ENCODE measurements around the gene RAET1E.
"Not testable (repeated sequence)": the region's sequence is repeated elsewhere in the genome, so short reads cannot be mapped to it uniquely, and the experiment has no call there.

The RAET1E gene

DNA sequence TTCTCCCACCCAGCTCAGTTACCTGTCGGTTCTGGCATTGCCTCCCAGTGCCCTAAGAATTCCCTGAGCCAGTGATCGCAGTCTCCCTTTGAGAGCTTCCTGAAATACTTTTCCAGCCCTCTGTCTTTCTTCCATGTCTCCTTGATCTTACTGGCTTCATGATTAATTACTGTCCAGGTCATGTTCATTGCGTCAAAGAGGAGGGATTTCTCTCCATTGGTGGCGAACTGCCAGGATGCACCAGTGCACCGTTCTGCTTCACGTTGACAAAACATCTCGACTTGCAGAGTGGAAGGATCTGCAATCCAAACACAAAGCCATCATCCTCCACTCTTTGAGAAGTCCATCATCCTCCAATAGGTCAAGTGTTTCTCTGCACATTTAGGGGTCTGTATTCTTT, 8.6 kb downstream of the RAET1E start:
- no peak for DNase-seq (ENCODE audit: low read depth in 2 of 2)

DNA sequence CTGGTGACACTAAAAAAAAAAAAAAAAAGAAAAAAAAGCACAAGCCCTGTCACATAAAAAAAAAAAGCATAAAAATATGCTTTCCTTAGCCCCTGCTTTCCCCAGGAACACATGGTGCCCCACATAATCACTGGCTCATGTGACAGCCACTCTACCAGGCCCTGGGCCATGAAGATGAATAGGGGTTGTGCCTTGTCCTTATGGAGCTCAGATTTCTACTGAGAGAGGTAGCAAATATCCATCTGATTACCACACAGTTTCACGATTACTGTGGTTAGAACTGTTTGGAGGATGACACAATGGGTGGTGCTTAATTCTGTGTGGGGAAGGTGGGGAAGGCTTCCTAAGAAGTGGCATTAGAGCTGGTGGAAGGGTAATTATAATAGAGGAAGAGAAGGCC, 9.3 kb downstream of the RAET1E start:
- DNase-seq (ENCODE audit: low read depth in 2 of 2): no peak

- DNase-seq (ENCODE audit: low read depth in 2 of 2): no peak
These were observed 9.8 kb downstream of the RAET1E start for GRCh38 chr6:149888093-149888492.

DNA sequence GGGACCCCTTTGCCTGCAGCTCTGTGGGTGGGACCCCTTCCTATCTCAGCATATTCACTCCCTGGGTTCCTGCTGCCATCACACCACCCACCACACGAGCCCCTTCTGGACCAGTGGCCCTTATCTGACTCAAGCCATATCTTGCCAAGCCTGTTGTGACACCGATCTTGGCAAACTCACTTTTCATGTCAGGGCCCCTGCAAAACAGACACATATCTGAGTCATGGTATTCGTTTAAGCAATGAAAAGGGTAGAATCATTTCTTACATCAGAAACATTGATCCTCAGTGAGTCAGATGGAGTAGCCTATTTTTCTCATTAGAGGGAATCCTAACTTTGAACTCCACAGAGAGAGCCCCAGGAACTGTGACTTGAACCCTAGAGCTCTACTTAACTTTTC, 10.6 kb downstream of the RAET1E start:
- DNase-seq (ENCODE audit: low read depth in 2 of 2): no peak

DNA sequence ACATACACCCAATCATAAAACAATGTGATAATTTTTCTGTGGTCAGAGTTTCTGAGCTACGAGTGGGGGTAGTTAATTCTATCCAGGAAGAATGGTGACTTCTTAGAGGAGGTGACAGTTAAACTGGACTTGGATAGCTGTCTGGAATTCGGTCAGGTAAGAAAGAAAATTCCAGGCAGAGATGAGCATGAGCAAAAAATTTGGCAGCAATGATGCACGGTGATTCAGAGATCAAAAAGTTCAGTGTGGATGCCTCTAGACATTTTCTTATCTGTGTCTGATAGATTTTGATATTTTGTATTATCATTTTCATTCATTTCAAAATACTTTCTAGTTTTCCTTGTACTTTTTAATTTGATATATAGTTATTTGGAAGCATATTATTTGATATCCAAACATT, 12.0 kb downstream of the RAET1E start:
- DNase-seq (ENCODE audit: low read depth in 2 of 2): no peak

DNA sequence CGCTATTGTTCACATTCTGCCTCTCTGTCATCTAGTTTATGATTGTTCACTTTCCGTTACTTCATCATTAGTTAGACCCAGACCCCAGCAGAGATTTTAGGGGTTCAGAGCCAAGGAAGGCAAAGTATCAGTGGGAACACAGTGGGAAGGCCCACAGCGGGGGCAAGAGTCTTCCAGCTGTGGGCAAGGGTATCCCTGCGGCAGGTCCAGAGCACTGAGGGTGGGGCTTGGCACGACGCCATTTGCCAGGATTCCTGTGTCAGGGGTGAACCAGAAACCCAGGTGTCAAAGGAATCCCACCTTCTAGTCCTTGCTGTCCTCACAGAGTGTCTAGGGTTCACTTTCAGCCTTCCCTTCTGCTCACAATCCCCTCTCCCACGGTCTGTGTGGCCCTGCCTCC, 13.3 kb downstream of the RAET1E start:
- no peak for DNase-seq (ENCODE audit: low read depth in 2 of 2)

- no peak for DNase-seq (ENCODE audit: low read depth in 2 of 2)
These were observed 13.7 kb downstream of the RAET1E start for GRCh38 chr6:149884215-149884614.

- DNase-seq (ENCODE audit: low read depth in 2 of 2): no peak
These were observed 16.1 kb downstream of the RAET1E start for GRCh38 chr6:149881860-149882259.

DNA sequence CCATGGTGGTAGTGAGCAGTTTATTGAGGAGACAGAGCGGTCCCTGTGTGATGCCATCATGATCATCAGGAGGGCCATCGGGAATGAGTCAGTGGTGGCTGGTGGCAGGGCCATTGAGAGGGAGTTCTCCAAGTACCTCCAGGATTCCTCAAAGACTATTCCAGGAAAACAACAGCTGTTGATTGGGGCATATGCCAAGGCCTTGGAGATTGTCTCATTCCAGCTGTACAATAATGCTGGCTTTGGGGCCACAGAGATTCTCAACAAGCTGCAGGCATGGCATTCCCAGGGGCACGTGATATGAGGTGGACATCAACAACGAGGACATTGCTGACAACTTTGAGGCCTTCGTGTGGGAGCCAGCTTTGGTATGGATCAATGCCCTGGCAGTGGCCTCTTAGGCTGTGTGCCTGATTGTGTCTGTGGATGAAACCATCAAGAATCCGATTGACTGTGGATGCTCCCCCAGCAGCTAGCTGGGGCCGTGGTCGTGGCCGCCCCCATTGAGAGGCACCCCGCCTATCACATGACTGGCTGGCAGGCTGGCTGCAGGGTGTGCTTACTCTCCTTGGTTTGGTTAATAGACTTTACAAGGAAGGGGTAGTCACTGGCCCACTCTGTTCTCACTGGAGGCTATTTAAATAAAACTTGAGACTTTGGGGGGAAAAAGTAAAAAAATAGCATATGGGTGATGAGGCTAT, 16.7 kb downstream of the RAET1E start:
- DNase-seq (ENCODE audit: low read depth in 2 of 2): no peak

DNA sequence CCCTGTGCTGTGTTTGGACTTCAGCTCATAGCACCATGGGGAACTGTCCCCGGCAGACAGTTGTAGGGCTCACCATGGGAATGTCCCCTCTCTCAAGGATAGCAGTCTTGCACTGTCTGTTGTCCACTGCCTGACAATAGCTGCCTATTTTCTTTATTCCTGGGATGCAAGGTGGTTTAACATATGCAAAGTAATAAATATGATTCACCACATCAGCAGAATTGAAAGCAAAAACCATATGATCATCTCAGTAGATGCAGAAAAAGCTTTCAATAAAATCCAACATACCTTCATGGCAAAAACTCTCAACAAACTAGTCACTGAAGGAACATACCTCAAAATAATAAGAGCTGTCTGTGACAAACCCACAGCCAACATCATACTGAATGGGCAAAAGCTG, 20.3 kb downstream of the RAET1E start:
- DNase-seq (ENCODE audit: low read depth in 2 of 2): no peak

GRCh38 chr6:149876241-149876933, 21.5 kb downstream of the RAET1E start:
- DNase-seq (ENCODE audit: low read depth in 2 of 2): no peak

- no peak for DNase-seq (ENCODE audit: low read depth in 2 of 2)
These were observed 25.7 kb downstream of the RAET1E start for GRCh38 chr6:149872233-149872632.

GRCh38 chr6:149871182-149871581, 26.7 kb downstream of the RAET1E start:
- DNase-seq (ENCODE audit: low read depth in 2 of 2): no peak

DNA sequence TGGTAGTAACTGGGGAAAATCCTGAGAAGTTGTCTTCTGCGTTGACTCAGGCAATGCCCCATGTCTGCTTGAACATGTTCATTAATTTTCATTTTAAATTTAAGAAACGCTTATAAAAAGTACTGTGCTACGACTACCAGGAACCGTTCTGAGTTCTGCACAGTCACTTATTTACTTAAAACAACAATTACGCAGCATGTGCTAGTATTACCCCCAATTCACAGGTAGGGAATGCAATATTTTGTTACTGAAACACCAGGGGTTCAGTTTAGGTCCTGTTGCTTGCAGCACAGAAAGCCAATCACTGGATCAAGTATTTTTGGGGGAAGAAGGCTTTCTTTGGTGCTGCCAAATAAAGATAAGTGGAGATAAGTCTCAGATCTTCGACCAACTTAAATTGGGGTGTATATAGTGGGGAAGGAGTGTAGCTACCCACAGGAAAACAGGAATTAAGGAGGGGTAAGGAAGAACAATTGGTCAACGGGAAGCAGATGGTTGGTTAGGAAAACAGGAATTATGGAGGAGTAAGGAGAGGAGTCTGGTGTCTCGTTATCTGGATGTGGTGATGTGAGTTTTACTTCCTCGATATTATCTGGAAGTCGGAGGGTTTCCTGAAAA, 28.5 kb downstream of the RAET1E start:
- DNase-seq (ENCODE audit: low read depth in 2 of 2): no peak

GRCh38 chr6:149867876-149868640, 29.9 kb downstream of the RAET1E start:
- DNase-seq (ENCODE audit: low read depth in 2 of 2): no peak

- peak in 1 of 2 donors; percentile 26 for DNase-seq (ENCODE audit: low read depth in 2 of 2)
These were observed 33.1 kb downstream of the RAET1E start for GRCh38 chr6:149864578-149865535.

DNA sequence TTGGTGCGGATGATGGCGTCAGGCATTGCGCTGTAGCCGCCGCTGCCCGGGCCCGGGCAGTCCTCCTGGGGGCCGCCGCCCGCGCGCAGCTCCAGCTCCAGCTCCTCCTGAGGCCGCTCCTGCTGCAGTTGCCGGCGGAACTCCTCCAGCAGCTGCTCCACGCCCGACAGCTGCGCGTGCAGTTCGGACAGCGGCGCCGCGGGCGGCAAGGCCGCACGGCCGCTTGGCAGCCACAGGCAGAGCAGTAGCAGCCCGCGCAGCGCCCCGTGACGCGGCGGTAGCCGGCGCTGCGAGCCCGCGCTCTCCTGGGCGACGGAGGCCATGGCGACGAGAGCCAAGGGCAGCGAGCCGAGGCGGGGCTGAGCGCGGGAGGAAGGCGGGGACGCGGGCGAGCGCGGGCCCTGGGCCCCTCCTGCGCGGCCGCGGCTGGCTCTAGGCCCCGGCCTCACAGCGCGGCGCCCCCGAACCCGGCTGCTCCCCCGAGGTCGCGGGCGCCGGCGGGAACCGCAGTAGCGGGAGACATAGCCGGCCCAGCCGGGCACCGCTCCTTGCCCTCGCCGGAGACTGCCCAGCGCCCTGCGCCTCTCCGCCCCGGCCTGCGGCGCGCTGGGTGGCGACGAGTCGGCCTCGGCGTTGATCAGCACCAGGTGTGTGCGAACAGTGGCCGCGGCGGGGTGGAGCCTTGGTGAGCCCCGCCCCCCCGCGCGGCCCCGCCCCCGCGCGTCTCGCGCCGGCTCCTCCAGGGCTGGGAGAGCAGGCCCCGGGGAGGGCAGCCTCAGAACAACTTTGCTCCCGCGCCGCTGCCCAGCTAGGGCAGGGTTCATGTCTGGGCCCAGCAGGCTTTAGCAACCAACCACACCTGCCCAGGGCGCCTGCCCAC, 34.0 kb downstream of the RAET1E start, which contains the start of gene LRP11:
TSS of gene LRP11 (minus strand) at position 662 of the 880 bp plus-strand sequence. CDS start at position 323, 339 bp downstream.
- DNase-seq (ENCODE audit: low read depth in 2 of 2): peak; percentile 72 to 78

DNA sequence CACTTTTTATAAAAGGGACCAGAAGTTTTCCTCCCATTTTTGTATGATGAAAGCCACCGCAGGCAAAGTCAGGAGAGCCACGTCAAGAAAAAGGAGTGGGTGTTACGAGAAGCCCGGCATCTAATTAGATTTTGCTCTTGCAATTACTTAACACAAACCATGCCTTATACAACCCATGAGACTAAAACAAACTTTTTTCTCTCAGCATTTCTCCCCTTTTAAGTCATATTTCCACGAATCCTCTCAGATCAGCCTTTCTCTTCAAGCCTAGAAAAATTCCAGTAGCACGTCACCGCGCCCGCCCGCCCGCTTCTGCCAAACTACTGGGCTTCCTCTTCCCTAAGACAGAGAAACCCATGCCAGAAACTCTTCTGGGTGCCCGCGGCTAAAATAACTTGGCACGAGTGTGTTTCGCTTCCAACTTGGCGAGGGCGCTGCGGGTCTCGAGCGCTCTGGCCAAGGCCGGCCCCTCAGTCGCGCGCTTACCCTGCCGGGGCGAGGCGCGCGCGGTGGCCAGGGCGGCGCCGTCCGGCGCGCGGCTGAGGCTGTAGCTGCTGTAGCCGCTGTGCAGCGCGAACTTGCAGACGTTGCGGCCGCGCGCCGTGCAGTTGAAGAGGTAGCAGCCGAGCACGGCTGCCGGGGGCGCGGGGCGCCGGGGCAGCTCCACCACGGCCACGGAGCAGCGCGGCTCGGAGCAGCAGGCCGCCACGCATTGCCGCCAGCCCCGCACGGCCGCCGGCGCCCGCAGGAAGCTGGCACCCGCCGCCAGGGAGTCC, 34.8 kb downstream of the RAET1E start:
- peak in 1 of 2 donors; percentile 22 for DNase-seq (ENCODE audit: low read depth in 2 of 2)

DNA sequence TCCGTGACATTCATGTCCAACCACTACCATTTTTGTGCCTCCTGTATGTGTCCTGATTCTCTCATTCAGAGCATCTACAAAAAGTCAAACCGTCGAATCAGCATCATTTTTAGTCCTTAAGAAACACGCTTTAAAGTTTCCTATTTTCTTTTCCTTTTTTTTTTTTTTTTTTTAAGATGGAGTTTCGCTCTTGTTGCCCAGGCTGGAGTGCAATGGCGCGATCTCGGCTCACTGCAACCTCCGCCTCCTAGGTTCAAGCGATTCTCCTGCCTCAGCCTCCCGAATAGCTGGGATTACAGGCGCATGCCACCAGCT, 35.5 kb downstream of the RAET1E start:
- not testable (repeated sequence) for DNase-seq (ENCODE audit: low read depth in 2 of 2)

Data from stimulated activated CD4-positive, alpha-beta T cell treated with anti-CD3 and anti-CD28 coated beads, Interleukin-4, amount 100 ng/mL, for 48 hours (primary cell).